Measurements from ENCODE around the gene SRCAP.

SRCAP gene

DNA sequence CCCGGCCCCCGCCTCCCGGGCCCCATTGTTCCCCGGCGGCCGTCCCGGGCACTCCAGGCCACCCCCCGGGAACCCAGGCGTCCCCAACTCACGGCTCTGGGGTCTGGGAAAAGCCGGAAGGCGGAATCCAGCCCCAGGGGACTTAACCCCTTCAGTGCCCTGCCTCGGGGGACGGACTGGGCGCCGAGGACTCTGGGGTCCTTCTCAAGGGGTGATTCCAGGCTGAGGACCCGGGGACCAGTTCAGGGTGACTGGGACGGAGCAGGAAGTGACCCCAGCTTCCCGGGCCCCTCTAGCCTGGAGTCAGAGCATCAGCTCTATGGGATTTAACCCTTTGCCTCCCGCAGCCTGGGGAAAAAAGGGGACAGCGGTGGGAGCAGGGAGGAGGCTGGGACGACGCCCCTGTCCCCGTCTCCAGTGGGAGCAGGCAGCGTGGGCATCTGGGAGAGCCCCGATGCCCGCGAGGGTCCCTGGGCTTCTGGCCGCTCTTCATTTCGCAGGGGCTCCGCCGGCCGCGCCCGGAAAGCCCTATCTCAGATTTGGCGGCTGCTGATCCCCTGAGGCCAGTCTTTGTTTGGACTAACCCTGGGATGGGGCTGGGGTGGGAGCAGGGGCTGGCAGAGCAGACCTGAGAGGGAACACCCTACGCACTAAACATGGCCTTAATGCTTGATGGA lies 88.1 kb downstream of the SRCAP start, which contains the start of gene ZNF629:
Gene ZNF629 (minus strand): TSS at position 270 of the 677 bp plus-strand sequence. CDS start 2,723 bp downstream, outside the sequence.
- DNase-seq (ENCODE audit: insufficient read length, low spot score) (peak; percentile 91), FAIRE-seq (peak; percentile 74)

DNA sequence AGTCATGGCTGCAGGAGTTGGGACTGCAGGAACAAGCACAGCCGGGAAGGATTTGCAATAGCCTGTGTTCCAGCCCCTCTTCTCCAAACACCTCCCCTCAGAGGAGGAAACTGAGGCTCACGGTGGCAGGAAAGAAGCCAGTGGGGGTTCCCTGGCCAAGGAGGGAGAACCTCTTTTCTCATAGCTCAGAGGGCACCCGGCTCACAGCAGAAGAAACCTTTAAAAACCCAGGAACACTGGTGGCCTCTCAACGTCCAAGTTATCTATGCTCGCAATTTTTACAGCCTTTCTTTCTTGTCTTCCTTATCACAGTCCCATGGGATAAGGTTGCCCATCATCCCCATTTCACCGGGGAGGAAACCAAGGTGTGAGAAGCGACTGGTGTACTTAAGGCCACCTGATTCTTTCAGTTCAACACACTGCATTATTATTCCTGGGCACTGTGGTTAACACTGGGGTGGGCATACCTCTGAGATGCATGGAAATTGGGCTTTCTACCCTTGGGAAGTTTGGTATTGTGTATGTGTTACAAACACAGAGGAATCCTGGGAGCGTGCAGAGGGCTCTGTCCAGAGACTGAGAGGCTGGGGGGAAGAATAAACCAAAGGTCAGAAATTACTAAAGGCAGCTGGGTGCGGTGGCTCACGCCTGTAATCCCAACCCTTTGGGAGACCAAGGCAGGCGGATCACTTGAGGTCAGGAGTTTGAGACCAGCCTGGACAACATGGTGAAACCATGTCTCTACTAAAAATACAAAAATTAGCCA lies 88.8 kb downstream of the SRCAP start:
- FAIRE-seq (peak; percentile 76), DNase-seq (ENCODE audit: insufficient read length, low spot score) (no peak)

Data from HTR-8/SVneo (cell line).